H9 (cell line): ENCODE data around the gene MACROH2A1. TPM values are rescaled to one million over a fixed set of nuclear protein-coding genes. Genes with fewer than 3 reads are reported as not detected.

ENCODE experiments used
- DNase-seq: peaks from one replicate; pipeline ENCODE4 v3.0.0-alpha.2; 2017
- H2AFZ ChIP-seq: one replicate; pipeline ENCODE4 v1.6.1; 2013; ENCODE audit warnings: mild to moderate bottlenecking, low read length, control low read depth, moderate library complexity
- H2AK5ac ChIP-seq: 2 replicates; pipeline ENCODE4 v1.6.1; 2013; ENCODE audit warnings: low read length, control low read depth, mixed read lengths; ENCODE audit not compliant: insufficient read length
- H2BK120ac ChIP-seq: one replicate; pipeline ENCODE4 v1.6.1; 2013; ENCODE audit warnings: low read depth, mild to moderate bottlenecking, low read length, control low read depth, inconsistent platforms; ENCODE audit not compliant: poor library complexity, severe bottlenecking
- H2BK12ac ChIP-seq: 2 replicates; pipeline ENCODE4 v1.6.1; 2013; ENCODE audit warnings: low read length, control low read depth, mixed read lengths, low read depth; ENCODE audit not compliant: insufficient read length
- H2BK15ac ChIP-seq: 2 replicates; pipeline ENCODE4 v1.6.1; 2013; ENCODE audit warnings: low read depth, low read length, control low read depth
- H2BK20ac ChIP-seq: one replicate; pipeline ENCODE4 v1.6.1; 2013; ENCODE audit warnings: low read depth, mild to moderate bottlenecking, low read length, control low read depth, inconsistent platforms; ENCODE audit not compliant: poor library complexity, severe bottlenecking
- H2BK5ac ChIP-seq: 2 replicates; pipeline ENCODE4 v1.6.1; 2013; ENCODE audit warnings: low read length, control low read depth, mixed read lengths; ENCODE audit not compliant: insufficient read length
- H3K14ac ChIP-seq: 2 replicates; pipeline ENCODE4 v1.6.1; 2013; ENCODE audit warnings: low read length, control low read depth; ENCODE audit not compliant: insufficient read depth
- H3K18ac ChIP-seq: 2 replicates; pipeline ENCODE4 v1.6.1; 2013; ENCODE audit warnings: low read depth, mild to moderate bottlenecking, mixed read lengths, low read length, control low read depth; ENCODE audit not compliant: insufficient read length
- H3K23ac ChIP-seq: 2 replicates; pipeline ENCODE4 v1.6.1; 2013; ENCODE audit warnings: low read length, control low read depth, mixed read lengths, low read depth; ENCODE audit not compliant: insufficient read length
- H3K23me2 ChIP-seq: 2 replicates; pipeline ENCODE4 v1.6.1; 2013; ENCODE audit warnings: low read depth, mild to moderate bottlenecking, mixed read lengths, low read length, control low read depth; ENCODE audit not compliant: insufficient read length, poor library complexity, severe bottlenecking
- H3K27ac ChIP-seq: 2 replicates; pipeline ENCODE4 v1.5.1; 2013; ENCODE audit warnings: low read length, control low read depth, mixed read lengths, low read depth; ENCODE audit not compliant: insufficient read length
- H3K27me3 ChIP-seq: 2 replicates; pipeline ENCODE4 v1.6.1; 2013; ENCODE audit warnings: low read length, control low read depth, inconsistent platforms; ENCODE audit not compliant: insufficient read depth
- H3K4ac ChIP-seq: 2 replicates; pipeline ENCODE4 v1.6.1; 2013; ENCODE audit warnings: low read depth, mild to moderate bottlenecking, control low read depth, inconsistent platforms, low read length, moderate library complexity
- H3K4me1 ChIP-seq: 2 replicates; pipeline ENCODE4 v1.6.1; 2013; ENCODE audit warnings: low read length, control low read depth, inconsistent platforms; ENCODE audit not compliant: insufficient read depth
- H3K4me2 ChIP-seq: 2 replicates; pipeline ENCODE4 v1.6.1; 2013; ENCODE audit warnings: low read length, control low read depth, mixed read lengths; ENCODE audit not compliant: insufficient read length, insufficient read depth
- H3K56ac ChIP-seq: 2 replicates; pipeline ENCODE4 v1.6.1; 2013; ENCODE audit warnings: low read depth, mild to moderate bottlenecking, mixed read lengths, low read length, control low read depth; ENCODE audit not compliant: insufficient read length
- H3K79me1 ChIP-seq: 2 replicates; pipeline ENCODE4 v1.6.1; 2013; ENCODE audit warnings: low read depth, mild to moderate bottlenecking, moderate library complexity, low read length, control low read depth, inconsistent platforms; ENCODE audit not compliant: insufficient read depth, poor library complexity, severe bottlenecking
- H3K79me2 ChIP-seq: 2 replicates; pipeline ENCODE4 v1.6.1; 2013; ENCODE audit warnings: low read length, control low read depth, inconsistent platforms; ENCODE audit not compliant: insufficient read depth
- H3K9ac ChIP-seq: 2 replicates; pipeline ENCODE4 v1.6.1; 2013; ENCODE audit warnings: low read length, control low read depth, mixed read lengths; ENCODE audit not compliant: insufficient read length; ENCODE audit errors: extremely low read depth
- H3K9me3 ChIP-seq: one replicate; pipeline ENCODE4 v1.6.1; 2013; ENCODE audit warnings: low read depth, low read length, inconsistent platforms; ENCODE audit not compliant: control insufficient read depth
- H3T11ph ChIP-seq: one replicate; pipeline ENCODE4 v1.6.1; 2013; ENCODE audit warnings: mild to moderate bottlenecking, low read length, control low read depth, inconsistent platforms
- H4K20me1 ChIP-seq: one replicate; pipeline ENCODE4 v1.6.1; 2013; ENCODE audit not compliant: control insufficient read depth, insufficient read length, insufficient read depth
- H4K5ac ChIP-seq: 2 replicates; pipeline ENCODE4 v1.6.1; 2013; ENCODE audit warnings: low read depth, mild to moderate bottlenecking, mixed read lengths, low read length, control low read depth; ENCODE audit not compliant: insufficient read length
- H4K8ac ChIP-seq: replicated peaks from 2 replicates; pipeline ENCODE4 v1.6.1; 2013; ENCODE audit warnings: low read length, control low read depth, mixed read lengths, low read depth; ENCODE audit not compliant: insufficient read length
- H4K91ac ChIP-seq: 2 replicates; pipeline ENCODE4 v1.6.1; 2013; ENCODE audit warnings: low read depth, mild to moderate bottlenecking, moderate library complexity, mixed read lengths, low read length, control low read depth; ENCODE audit not compliant: insufficient read length
- H3K27ac Mint-ChIP-seq, 3 experiments: 2 replicates in 2 of 3; 3 replicates in 1 of 3; pipeline ENCODE4 v1.8.0; 2020 to 2021; ENCODE audit warnings: mixed read lengths in 3 of 3, mild to moderate bottlenecking in 1 of 3, moderate library complexity in 1 of 3
- H3K27me3 Mint-ChIP-seq: 2 replicates; pipeline ENCODE4 v1.8.0; 2021; ENCODE audit warnings: low read depth, mild to moderate bottlenecking, moderate library complexity, mixed read lengths
- H3K36me3 Mint-ChIP-seq, 3 experiments: 2 replicates in 2 of 3; 3 replicates in 1 of 3; pipeline ENCODE4 v1.8.0; 2020 to 2021; ENCODE audit warnings: low read depth in 3 of 3, mixed read lengths in 3 of 3; ENCODE audit not compliant: insufficient read depth in 1 of 3
- H3K4me1 Mint-ChIP-seq, 2 experiments: 2 replicates each; pipeline ENCODE4 v1.8.0; 2020; ENCODE audit warnings: mixed read lengths in 2 of 2
- H3K4me3 Mint-ChIP-seq, 2 experiments: 2 replicates in 1 of 2; 3 replicates in 1 of 2; pipeline ENCODE4 v1.8.0; 2020 to 2021; ENCODE audit warnings: mild to moderate bottlenecking in 2 of 2, mixed read lengths in 2 of 2, moderate library complexity in 1 of 2
- H3K9me3 Mint-ChIP-seq, 2 experiments: 2 replicates in 1 of 2; 3 replicates in 1 of 2; pipeline ENCODE4 v1.8.0; 2020; ENCODE audit warnings: mild to moderate bottlenecking in 2 of 2, mixed read lengths in 2 of 2, moderate library complexity in 1 of 2
- CTCF ChIP-seq: fragments of 200-600 bp; sonication (generic); conservative IDR thresholded peaks from 3 replicates; pipeline ENCODE4 v1.8.0; 2021; ENCODE audit warnings: antibody characterized with exemption, mild to moderate bottlenecking
- WGBS: extraction: QIAGEN DNeasy Blood & Tissue Kit; methylation state at CpG from one replicate; pipeline ENCODE4 v1.1.7; 2013; ENCODE audit warnings: missing lambda C conversion rate, low lambda C conversion rate, mixed read lengths; ENCODE audit not compliant: insufficient read length; ENCODE audit errors: extremely low coverage; 5-methylcytosine and 5-hydroxymethylcytosine counted together
- total RNA-seq: library from RNA; stranded (reverse); gene quantifications from 2 replicates; pipeline ENCODE4 v1.2.1, GENCODE V29; 2021

Gene MACROH2A1
- total RNA-seq, 1 experiment from 2014 or later: 111 TPM

- Histone ChIP-seq H2AK5ac (no peak overlapping the region), H2AFZ (no peak overlapping the region)
- TF ChIP-seq CTCF: no peak
Observed at GRCh38 chr5:135312255-135312935, 86.6 kb downstream of the MACROH2A1 start.

More at GRCh38 chr5:135312255-135312935, 86.6 kb downstream of the MACROH2A1 start:
- peaks cover 58% of the 10 kb centered on the region for H3K27me3 Mint-ChIP-seq
- H3K36me3 Mint-ChIP-seq: no peaks in the 10 kb centered on the region; a peak in 2 of 7 replicates
- H3K14ac ChIP-seq: no peak overlapping the region
- H3T11ph ChIP-seq: no peak overlapping the region
- peaks cover 4 to 9% of the 10 kb centered on the region in 2 experiments for H3K4me1 Mint-ChIP-seq
- H3K23me2 ChIP-seq: no peaks in the 10 kb centered on the region
- DNase-seq: no peak
- no peak overlapping the region for H3K27ac Mint-ChIP-seq
- no peak overlapping the region for H3K4me3 Mint-ChIP-seq
- H3K9ac ChIP-seq: no peak overlapping the region
- H3K27ac ChIP-seq: no peak overlapping the region
- H4K91ac ChIP-seq: no peak overlapping the region
- no peak overlapping the region for H4K5ac ChIP-seq
- no peak overlapping the region for H2BK20ac ChIP-seq
- no peak overlapping the region for H3K56ac ChIP-seq
- no peak overlapping the region for H4K8ac ChIP-seq
- no peaks in the 10 kb centered on the region for H3K79me2 ChIP-seq
- no peaks in the 10 kb centered on the region; the same call in 1 of the 2 replicates for H3K27me3 ChIP-seq
- H3K4ac ChIP-seq: no peak overlapping the region
- no peak overlapping the region for H3K23ac ChIP-seq
- no peaks in the 10 kb centered on the region for H3K9me3 ChIP-seq
- no peak overlapping the region for H2BK120ac ChIP-seq
- H2BK15ac ChIP-seq: no peak overlapping the region
- H2BK5ac ChIP-seq: no peak overlapping the region
- no peaks in the 10 kb centered on the region for H3K9me3 Mint-ChIP-seq
- no CpG with 5 or more reads among the region's 10 CpGs for WGBS
- H4K20me1 ChIP-seq: peaks cover 2% of the 10 kb centered on the region
- no peak overlapping the region for H3K18ac ChIP-seq
- no peak overlapping the region for H2BK12ac ChIP-seq
- no peaks in the 10 kb centered on the region for H3K79me1 ChIP-seq
- H3K4me1 ChIP-seq: no peaks in the 10 kb centered on the region
- no peak overlapping the region for H3K4me2 ChIP-seq
